ENCODE results near the gene STEAP2.

STEAP2 gene

DNA sequence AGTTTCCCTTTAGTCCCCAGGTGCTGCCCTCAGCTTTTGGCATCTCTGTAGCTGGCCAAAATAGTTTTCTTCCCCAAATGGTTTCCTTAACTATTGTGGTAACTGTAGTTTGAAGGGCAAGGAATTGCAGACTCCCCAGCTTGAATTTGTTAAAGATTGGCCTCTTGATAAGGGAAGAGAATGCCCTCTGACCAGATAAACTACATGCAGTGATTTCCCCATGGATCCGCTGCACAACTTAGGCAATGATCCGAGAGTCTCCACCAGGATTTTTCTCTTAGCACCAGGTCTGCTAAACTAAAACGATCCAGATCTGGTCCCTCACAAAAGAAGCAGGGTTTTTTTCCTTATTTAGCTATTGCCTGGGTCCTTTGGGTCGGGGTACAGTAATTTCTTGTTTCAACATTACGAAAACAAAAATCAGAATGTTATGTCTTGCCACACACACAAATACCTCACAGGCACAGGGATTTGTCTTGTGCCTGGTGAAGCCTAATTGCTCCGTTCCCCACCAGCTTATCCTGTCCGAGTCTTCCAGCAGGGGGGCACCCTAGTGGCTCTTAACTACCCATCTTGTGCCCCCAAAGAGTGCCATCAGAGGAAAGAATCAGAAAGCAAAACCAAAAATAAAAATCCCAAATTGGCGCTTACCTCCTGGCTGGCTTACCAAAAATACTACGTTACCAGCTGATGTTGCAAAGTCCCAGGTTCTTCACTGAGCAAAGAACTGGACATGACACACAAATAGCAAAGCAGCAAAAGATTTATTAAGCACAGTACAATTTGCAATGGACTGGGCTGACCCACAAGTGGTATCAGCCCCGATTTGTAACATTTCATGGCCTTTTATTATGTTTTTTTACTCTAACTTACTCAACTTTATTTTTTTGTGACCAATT lies 16.4 kb upstream of the STEAP2 start:
- no peak for DNase-seq

DNA sequence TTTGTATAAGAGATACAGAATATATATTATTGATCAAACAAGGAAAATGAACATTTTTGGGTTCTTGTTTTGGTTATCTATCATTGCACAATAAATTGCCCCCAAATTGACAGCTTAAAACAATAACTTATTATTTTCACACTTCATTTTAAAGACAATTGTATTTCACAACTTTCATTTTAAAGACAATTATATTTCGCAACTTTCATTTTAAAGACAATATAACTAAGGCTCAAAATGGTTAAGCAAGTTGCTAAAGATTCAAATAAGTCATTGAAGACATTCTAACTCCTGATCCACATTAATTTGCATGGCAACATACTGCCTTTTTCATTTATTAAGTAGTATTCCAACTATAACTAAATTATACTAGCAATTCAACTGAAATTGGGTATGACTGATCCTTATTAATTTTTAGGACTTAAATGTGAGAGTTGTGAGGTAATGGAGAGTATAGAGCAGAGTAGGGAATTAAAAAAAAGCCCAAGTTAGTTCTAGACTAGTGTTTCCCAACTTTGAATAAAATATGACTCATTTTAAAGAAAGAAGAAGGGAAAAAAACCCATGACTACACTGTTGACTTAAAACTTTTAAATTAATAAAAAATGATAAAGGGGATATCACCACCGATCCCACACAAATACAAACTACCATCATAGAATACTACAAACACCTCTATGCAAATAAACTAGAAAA lies 9.9 kb upstream of the STEAP2 start:
- no peak for DNase-seq

DNA sequence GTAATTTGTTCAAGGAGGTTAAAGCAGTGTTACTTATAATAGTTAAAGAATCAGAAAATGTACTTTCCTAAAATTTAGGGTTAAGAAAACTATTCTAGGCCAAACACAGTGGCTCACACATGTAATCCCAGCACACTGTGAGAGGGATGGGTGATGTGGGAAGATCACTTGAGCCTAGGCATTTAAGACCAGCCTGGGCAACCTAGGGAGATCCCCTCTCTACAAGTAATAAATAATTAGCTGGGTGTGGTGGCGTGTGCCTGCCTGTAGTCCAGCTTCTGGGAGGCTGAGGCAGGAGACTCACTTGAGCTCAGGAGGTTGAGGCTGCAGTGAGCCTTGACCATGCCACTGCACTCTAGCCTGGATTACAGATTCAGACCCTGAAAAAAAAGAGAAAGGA lies 3.6 kb upstream of the STEAP2 start:
- no peak for DNase-seq

DNA sequence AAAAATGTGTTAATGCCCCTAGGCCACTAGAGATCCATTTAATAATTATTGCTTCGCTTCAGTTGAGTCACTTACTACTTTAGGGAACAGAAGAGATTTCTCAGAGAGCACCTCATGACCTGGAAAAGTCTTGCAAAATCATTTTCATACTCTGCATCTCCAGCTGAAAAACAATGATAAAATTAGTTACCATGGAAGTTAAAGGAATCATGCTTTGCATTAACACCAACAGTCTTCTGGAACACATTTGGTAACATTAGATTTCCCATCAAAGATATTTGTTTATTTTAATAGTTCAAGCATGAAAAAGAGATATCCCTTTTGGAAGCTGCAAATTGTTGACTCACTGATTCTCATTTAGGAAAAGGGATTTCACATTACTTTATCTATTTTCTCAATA lies 1.8 kb upstream of the STEAP2 start:
- DNase-seq, result no peak

DNA sequence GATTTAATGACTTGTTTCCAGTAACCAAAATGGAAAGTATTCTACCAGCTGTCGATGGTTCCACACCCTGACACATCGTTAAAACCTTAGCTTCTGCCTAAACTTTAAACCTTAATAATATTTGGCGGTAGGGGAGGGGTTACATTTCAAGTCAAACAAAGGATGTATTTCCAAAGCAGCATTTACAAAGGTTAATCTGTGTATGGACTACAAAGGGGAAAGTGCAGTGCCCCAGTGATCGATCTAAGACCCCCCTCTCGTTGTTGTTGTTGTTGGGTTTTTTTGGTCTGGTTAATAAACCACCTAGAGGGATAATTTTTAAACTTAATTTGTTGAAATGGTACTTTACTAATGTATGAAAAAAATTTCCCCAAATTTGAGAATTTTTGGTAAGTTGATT lies 1.1 kb upstream of the STEAP2 start:
- DNase-seq, result no peak

DNA sequence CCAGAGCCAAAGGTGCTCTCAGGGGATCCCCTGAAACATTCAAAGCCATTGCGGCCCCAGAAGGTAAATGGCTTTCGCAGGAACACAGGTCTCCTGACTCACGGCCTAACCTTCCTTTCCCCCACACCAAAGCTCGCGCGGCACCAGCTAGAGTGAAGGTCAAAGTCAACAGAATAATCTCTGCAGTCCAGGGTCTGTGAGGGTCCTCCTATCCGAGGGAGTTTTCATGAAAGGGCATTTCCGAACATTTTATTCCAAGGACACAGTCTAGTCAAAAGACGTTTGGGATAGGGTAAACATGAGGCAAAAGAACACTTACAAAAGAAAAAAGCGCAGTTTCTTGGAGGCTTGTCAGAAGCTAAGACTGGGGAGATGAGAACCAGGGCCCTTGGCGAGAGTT lies 559 bp upstream of the STEAP2 start:
- no peak for DNase-seq

DNA sequence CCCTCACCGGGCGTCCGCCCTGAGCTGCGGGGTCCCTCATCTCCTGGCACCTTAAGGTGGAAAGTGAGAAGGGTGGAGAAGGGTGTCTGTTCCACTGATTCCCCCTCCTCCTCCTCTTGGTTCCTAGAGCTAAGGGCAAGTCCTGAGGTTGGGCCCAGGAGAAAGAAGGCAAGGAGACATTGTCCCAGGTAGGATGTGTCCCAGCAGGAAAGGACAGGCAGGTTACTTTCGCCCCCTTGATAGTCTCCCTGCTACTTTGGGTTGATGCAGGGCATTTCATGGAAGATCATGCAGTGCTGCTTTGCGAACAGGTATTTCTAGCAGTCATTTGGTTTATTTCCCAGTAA lies 582 bp downstream of the STEAP2 start:
- no peak for DNase-seq

DNA sequence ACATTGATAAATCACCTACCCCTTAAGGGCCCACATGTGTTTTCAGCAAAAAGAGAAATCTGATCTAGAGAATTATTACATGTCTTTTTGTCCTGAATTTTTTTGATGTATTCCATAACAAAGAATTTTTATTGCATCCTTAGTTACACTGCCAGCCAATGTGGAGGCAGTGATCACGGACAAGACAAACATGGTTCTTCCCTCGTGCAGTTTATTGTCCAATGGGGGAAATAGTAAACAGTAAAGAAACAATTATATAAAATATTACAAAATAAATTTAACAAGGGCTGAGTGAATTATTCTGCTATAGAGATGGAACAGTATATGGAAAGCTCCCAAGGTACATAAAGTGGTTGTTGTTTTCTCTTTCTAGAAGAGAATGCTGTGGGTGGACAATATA lies 2.0 kb downstream of the STEAP2 start:
- no peak for DNase-seq

DNA sequence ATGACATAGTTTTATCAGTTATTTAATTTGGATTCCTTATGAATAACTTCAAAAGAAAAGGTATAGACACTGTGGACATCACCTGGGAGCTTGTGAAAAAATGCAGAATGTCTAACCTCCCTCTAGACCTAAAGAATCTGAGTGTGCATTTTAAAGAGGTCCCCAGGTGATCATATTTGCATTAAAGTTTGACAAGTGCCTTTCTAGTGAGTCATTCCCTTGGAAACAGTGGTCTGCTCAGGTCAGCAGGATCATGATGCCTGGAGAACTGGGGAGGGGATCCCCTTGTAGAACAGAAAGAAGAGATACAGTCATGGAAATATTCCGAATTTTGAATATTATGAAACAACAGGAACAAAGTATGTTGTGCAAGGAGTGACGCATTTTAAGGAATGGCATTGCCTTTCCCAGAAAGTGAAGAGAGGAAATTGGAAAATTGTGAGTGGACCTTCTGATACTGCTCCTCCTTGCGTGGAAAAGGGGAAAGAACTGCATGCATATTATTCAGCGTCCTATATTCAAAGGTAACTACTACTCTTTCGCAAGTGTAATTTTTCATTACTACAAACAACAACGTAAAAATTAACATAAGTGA lies 4.6 kb downstream of the STEAP2 start:
- DNase-seq, result no peak

DNA sequence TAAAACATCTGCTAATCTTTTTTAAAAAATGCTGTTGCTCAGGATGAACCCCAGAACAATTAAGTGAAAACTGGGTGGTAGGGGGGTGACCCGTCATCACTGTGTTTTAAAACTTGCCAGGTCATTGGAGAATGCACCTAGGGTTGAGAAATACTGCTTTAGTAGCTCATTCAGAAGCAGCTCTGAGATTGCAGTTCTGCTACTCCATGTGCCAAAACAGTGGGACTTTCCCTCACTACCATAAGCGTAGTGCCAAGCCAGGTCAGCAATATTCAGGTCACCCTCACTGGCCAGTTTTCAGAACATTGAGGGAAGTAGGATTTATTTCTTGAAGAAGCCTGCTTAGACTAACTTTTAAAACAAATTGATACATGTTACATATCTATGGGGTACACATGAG lies 5.2 kb downstream of the STEAP2 start:
- no peak for DNase-seq

DNA sequence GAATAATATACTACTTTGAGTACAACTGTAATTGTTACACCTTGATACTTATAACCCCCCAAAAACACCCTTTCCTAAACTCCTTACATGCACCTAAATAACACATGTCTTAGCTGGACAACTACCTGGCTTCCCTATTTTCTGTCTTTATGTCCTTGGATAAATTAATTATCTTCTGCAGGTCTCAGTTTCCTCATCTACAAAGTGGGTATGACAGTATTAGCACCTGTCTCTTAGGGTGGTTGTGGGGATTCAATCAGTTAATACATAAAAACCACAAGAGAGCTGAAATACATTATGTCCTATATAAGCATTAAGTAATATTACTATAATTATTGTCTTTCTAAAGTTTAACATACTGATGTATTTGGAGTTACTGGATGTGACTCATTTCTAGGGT lies 10.8 kb downstream of the STEAP2 start:
- no peak for DNase-seq

DNA sequence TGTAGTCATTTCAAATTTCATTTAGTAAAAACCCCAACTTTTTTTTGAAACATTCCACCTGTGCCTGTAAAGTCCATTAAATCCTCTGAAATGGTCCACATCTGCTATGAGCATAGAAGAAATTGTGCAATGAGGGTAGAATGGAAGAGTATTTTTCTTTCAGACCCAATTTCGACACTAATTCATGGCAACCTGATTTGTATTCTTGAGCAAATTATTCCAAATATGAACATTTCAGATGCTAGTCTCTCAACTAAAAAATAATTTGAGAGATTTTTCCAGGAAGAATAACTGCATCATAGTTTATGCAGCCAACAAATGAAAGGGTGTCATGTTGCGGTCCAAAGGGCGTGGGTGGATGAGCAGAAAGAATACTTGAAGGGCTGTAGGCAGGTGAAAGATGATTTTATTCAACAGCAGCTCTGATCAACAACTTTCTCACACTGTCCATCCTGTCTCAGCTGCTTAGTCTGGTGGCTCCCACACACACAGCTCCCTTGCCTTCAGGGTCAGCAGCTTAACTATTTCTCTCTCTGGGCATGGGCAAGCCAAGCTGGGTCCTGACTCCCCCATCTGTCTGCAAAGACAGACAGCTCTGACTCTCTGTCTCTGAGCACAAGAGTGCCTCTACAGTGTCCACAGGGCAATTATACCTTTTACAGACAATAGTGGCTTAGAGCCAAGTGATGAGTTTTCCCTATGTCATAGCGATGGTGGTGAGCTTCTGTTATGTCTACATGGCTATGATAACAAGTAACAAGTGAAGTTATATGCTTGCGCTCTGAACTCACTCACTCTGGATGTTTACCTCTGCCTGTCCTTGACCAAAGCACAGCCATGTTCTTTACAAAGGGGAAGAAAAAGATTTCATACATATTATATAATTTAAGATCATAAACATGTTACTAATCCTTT lies 11.5 kb downstream of the STEAP2 start:
- no peak for DNase-seq

DNA sequence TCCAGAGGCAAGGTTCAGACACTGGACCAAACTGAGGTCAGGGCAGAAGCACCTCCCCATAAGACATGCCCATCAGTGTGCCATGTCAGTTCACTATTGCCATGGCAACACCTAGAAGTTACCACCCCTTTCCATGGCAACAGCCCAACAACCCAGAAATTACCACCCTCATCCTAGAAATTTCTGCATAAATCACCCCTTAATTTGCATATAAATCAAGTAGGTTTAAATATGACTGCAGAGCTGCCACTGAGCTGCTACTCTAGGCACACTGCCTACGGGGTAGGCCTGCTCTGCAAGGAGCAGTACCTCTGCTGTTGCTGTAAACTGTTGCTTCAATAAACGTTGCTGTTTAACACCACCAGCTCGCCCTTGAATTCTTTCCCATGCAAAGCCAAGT lies 12.7 kb downstream of the STEAP2 start:
- no peak for DNase-seq

DNA sequence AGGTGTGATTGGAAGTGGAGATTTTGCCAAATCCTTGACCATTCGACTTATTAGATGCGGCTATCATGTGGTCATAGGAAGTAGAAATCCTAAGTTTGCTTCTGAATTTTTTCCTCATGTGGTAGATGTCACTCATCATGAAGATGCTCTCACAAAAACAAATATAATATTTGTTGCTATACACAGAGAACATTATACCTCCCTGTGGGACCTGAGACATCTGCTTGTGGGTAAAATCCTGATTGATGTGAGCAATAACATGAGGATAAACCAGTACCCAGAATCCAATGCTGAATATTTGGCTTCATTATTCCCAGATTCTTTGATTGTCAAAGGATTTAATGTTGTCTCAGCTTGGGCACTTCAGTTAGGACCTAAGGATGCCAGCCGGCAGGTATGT lies 13.6 kb downstream of the STEAP2 start:
- DNase-seq, result no peak

DNA sequence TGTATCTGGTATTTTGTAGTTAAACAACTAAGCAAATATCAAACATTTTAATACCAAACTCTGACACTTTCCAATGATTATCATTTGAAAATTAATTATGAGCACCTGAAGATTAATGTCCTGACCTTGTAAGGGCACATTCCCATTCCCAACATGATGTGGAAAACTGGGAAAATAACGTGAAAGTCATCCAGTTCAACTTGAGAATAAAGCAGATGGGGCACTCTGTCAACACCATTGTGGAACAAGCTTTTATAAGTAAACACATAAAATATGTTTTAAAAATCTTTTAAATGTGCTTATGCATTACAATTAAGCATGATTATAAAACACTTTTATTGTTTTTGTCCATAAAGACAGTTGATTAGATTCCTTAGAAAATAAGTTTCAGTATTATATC lies 14.1 kb downstream of the STEAP2 start:
- DNase-seq, result no peak

DNA sequence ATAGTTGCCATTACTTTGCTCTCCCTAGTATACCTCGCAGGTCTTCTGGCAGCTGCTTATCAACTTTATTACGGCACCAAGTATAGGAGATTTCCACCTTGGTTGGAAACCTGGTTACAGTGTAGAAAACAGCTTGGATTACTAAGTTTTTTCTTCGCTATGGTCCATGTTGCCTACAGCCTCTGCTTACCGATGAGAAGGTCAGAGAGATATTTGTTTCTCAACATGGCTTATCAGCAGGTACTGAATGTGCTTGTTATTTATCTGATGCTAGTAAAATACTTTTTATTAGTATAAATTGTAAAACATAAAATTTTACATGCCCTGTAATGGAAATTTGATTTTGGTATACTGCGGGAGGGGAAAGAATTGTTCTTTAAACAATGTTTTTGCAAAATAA lies 15.7 kb downstream of the STEAP2 start:
- no peak for DNase-seq

DNA sequence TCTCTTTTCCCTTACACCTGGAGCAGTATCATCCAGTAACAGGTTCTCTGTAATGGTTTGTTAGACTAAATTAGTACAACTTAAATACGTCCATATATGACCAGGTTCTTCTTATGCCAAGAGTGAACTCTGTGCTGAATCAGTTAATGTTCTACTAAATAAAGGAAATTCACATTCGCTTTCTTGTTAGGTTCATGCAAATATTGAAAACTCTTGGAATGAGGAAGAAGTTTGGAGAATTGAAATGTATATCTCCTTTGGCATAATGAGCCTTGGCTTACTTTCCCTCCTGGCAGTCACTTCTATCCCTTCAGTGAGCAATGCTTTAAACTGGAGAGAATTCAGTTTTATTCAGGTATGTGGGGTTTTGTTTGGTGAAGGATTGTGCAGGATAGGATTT lies 18.1 kb downstream of the STEAP2 start:
- DNase-seq, result no peak

DNA sequence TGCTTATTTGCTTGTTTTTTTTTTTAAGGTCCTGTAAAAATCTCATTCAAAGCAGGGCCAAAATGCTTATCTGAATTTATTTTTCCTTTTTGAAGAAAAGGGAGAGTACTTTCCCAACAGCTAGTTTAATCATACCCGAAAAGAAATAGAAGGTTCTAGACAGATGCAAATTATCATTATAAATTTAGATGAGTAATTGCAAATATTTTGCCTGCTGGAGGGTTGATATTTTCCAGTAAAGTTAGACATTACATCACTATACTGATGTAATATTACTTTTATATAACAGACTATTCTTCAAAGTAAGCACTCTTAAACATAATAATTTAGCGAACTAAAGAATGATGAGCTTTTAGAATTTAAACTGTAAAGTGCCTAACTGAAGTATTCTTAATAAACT lies 19.3 kb downstream of the STEAP2 start:
- no peak for DNase-seq

DNA sequence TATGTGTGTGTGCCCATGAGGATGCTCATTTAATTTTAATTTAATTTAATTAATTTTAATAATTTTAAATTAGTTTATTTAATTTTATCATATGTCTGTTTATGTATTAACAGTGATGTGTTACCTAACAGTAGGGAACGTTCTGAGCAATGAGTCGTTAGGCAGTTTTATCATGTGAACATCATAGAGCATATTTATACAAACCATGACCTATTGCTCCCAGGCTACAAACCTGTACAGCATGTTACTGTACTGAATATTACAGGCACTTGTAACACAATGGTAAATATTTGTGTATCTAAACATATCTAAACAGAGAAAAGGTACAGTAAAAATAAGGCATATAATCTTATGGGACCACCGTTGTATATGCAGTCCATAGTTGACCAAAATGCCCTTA lies 19.8 kb downstream of the STEAP2 start:
- DNase-seq, result no peak

DNA sequence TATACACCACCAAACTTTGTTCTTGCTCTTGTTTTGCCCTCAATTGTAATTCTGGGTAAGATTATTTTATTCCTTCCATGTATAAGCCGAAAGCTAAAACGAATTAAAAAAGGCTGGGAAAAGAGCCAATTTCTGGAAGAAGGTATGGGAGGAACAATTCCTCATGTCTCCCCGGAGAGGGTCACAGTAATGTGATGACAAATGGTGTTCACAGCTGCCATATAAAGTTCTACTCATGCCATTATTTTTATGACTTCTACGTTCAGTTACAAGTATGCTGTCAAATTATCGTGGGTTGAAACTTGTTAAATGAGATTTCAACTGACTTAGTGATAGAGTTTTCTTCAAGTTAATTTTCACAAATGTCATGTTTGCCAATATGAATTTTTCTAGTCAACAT lies 20.9 kb downstream of the STEAP2 start:
- DNase-seq, result no peak

DNA sequence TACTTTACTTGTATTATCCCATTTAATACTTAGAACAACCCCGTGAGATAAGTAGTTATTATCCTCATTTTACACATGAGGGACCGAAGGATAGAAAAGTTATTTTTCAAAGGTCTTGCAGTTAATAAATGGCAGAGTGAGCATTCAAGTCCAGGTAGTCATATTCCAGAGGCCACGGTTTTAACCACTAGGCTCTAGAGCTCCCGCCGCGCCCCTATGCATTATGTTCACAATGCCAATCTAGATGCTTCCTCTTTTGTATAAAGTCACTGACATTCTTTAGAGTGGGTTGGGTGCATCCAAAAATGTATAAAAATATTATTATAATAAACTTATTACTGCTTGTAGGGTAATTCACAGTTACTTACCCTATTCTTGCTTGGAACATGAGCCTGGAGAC lies 22.0 kb downstream of the STEAP2 start:
- DNase-seq, result no peak

DNA sequence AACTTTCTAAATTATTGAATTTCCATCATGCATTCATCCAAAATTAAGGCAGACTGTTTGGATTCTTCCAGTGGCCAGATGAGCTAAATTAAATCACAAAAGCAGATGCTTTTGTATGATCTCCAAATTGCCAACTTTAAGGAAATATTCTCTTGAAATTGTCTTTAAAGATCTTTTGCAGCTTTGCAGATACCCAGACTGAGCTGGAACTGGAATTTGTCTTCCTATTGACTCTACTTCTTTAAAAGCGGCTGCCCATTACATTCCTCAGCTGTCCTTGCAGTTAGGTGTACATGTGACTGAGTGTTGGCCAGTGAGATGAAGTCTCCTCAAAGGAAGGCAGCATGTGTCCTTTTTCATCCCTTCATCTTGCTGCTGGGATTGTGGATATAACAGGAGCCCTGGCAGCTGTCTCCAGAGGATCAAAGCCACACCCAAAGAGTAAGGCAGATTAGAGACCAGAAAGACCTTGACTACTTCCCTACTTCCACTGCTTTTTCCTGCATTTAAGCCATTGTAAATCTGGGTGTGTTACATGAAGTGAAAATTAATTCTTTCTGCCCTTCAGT lies 25.3 kb downstream of the STEAP2 start:
- no peak for DNase-seq

DNA sequence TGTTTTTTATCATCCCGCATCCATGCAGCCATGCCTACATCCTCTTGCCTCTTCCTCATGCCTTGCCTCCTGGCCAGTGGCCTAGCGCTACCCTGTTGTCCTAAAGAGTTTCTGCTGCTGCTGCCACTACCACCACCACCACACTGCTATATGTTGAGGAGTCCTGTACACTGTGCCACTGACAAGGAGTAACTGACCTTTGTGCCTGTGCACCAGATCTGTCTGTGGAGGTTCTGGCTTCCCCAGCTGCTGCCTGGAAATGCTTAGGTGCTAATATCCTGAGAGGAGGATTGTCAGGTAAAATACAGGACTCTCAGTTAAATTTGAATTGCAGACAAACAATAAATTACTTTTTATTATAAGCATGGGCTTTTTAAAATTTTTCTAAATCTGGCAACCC lies 26.5 kb downstream of the STEAP2 start:
- no peak for DNase-seq

Measured in NCI-H446 treated with DMSO at 0.1 percent for 48 hours (cell line).